Tibial artery (tissue), 4 donors: ENCODE measurements around the gene C11orf68.

Source experiments
- DNase-seq, 2 donors: peaks; one replicate each; pipeline ENCODE4 v3.0.0-alpha.2; 2019
- H3K27ac ChIP-seq, 2 donors: fragments of 200-600 bp; sonication (generic) in 1 of 2; 1 replicate in 1 of 2; 2 replicates in 1 of 2; pipeline ENCODE4 v1.5.1; 2018 to 2019; ENCODE audit warnings: mild to moderate bottlenecking in 1 of 2
- H3K27me3 ChIP-seq, 2 donors: fragments of 200-600 bp; sonication (generic) in 1 of 2; one replicate each; pipeline versions ENCODE4 v1.5.1 to v1.6.0; 2016 to 2019
- H3K36me3 ChIP-seq, 3 donors: fragments of 200-600 bp; sonication (generic) in 2 of 3; one replicate each; pipeline ENCODE4 v1.5.1; 2016 to 2019; ENCODE audit warnings: mild to moderate bottlenecking in 2 of 3
- H3K4me1 ChIP-seq, 4 donors: fragments of 200-600 bp; sonication (generic) in 2 of 4; 1 replicate in 3 of 4; 2 replicates in 1 of 4; pipeline ENCODE4 v1.5.1; 2016 to 2019
- H3K4me3 ChIP-seq, 2 donors: fragments of 200-600 bp; sonication (generic) in 1 of 2; 1 replicate in 1 of 2; 2 replicates in 1 of 2; pipeline ENCODE4 v1.5.1; 2018 to 2019; ENCODE audit warnings: mild to moderate bottlenecking in 2 of 2
- H3K9me3 ChIP-seq, 3 donors: fragments of 200-600 bp; sonication (generic) in 1 of 3; one replicate each; pipeline ENCODE4 v1.5.1; 2016 to 2019
- intact Hi-C: fragments of 100-400 bp; cut with DNase I; formaldehyde crosslinking; loops from one replicate; pipeline ENCODE4 v1.15.0; 2023; ENCODE audit warnings: low total_unique reads
- TF ChIP-seq, protein P1 (sequence below), 2 experiments: fragments of 200-600 bp in 1 of 2; fragments of 450-650 bp in 1 of 2; IDR thresholded peaks; one replicate each; pipeline ENCODE4 v1.5.1; 2017 to 2019; ENCODE audit warnings: antibody characterized with exemption in 2 of 2, mild to moderate bottlenecking in 1 of 2, moderate library complexity in 1 of 2

Gene C11orf68

DNA sequence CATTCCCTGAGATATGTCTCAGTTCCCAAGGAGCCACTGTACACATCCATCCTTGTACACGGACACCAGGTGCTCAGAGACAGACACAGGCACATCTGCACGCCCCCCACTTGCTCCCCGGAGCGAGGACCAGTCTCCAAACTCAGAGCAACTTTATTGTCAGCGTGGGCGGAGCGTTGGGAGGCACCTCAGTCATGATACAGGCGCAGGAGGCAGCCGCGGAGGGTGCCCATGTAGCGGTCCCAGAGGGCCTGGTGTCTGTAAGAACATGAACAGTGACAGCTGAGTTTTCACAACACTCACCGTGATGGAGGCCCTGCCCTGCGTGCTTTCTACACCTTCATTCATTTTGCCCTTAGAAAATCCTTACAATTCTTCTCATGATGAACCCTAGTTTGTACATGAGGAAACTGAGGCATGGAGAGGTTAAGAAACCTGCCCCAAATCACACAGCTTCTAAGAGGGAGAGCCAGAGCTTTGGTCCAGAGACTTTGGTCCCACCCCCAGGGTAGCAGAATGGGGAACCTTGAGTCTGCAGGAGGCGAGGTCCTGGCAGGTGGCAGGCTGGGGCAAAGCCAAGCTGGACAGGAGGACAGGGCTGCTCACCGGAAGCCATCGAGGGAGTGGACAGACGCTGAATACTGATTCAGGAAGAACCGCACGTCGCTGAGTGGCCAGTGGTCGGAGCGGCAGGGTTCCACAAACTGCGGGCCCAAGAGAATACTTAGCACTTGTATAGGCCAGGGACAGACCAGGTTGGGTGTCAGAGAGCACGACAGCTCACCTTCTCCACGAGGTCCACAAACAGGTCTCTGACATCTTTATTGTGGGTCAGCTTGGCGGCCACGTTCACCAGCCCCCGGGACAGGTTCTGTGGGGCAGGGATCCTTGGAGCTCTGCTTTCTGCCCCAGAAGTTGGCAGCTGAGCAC lies 34.8 kb downstream of the C11orf68 start:
- TF ChIP-seq, protein P1, sequence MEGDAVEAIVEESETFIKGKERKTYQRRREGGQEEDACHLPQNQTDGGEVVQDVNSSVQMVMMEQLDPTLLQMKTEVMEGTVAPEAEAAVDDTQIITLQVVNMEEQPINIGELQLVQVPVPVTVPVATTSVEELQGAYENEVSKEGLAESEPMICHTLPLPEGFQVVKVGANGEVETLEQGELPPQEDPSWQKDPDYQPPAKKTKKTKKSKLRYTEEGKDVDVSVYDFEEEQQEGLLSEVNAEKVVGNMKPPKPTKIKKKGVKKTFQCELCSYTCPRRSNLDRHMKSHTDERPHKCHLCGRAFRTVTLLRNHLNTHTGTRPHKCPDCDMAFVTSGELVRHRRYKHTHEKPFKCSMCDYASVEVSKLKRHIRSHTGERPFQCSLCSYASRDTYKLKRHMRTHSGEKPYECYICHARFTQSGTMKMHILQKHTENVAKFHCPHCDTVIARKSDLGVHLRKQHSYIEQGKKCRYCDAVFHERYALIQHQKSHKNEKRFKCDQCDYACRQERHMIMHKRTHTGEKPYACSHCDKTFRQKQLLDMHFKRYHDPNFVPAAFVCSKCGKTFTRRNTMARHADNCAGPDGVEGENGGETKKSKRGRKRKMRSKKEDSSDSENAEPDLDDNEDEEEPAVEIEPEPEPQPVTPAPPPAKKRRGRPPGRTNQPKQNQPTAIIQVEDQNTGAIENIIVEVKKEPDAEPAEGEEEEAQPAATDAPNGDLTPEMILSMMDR (IDR thresholded peaks at IDR 0.05): no peak
- Histone ChIP-seq H3K27me3 (no peaks in the 10 kb centered on the region), H3K4me3 (no peak overlapping the region), H3K27ac (no peak overlapping the region), H3K36me3 (peaks cover 15 to 48% (median 26%) of the 10 kb centered on the region in 3 donors), H3K9me3 (no peaks in the 10 kb centered on the region), H3K4me1 (peaks cover 0 to 32% (median 21%) of the 10 kb centered on the region in 4 donors)
- DNase-seq: no peak
- intact Hi-C loops: loop anchor here (2.0 kb wide), 1 partner anchor 105 kb away; no protein-coding TSS in a partner anchor

DNA sequence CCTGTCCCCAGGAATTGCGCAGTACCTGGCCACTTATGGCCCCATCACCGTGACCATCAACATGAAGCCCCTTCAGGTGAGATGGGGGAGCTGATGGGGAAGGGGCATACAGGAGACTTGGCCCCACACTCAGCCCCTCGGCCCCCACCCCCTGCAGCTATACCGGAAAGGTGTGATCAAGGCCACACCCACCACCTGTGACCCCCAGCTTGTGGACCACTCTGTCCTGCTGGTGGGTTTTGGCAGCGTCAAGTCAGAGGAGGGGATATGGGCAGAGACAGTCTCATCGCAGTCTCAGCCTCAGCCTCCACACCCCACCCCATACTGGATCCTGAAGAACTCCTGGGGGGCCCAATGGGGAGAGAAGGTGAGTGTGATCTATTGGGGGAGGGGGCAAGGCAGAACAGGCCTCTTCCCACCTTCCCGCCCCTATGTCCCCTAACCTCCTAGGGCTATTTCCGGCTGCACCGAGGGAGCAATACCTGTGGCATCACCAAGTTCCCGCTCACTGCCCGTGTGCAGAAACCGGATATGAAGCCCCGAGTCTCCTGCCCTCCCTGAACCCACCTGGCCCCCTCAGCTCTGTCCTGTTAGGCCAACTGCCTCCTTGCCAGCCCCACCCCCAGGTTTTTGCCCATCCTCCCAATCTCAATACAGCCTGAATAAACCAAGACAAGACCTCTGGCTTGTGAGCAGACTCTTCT lies 35.7 kb downstream of the C11orf68 start:
- TF ChIP-seq, protein P1 (IDR thresholded peaks at IDR 0.05): no peak
- no peak overlapping the region for H3K27ac ChIP-seq
- no peaks in the 10 kb centered on the region for H3K9me3 ChIP-seq
- peaks cover 0 to 27% (median 19%) of the 10 kb centered on the region in 4 donors for H3K4me1 ChIP-seq
- DNase-seq: no peak
- no peaks in the 10 kb centered on the region for H3K27me3 ChIP-seq
- no peak overlapping the region for H3K4me3 ChIP-seq
- intact Hi-C loops: no loop called here
- H3K36me3 ChIP-seq: peaks cover 15 to 48% (median 26%) of the 10 kb centered on the region in 3 donors

DNA sequence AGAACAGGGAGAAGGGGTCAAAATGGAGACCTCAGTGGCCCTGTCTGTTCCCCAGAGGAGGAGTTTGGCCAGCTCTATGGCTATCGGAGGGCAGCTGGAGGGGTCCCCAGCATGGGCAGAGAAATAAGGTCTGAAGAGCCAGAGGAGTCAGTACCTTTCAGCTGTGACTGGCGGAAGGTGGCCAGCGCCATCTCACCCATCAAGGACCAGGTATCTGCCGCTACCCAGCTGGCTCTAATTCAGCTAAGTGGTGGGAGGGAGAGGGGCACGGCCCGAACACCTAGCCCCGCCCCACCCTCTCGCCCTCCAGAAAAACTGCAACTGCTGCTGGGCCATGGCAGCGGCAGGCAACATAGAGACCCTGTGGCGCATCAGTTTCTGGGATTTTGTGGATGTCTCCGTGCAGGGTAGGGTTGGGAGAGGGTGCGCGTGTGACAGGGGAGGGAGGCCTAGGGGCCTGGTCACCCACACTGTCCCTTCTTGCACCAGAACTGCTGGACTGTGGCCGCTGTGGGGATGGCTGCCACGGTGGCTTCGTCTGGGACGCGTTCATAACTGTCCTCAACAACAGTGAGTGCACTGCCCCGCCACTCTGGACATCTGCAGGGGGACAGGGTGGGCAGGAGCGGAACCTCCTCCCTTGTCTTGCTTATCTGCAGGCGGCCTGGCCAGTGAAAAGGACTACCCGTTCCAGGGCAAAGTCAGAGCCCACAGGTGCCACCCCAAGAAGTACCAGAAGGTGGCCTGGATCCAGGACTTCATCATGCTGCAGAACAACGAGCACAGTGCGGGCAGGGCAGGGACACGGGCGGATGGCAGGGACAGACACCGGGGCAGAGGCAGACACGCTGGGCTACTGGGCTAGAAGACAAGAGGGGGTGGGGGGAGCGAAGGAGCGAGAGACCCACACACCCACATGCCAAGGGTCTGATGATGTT lies 36.5 kb downstream of the C11orf68 start:
- Histone ChIP-seq H3K9me3 (no peaks in the 10 kb centered on the region), H3K4me3 (no peak overlapping the region), H3K4me1 (peaks cover 0 to 22% (median 13%) of the 10 kb centered on the region in 4 donors), H3K27me3 (no peaks in the 10 kb centered on the region), H3K27ac (no peak overlapping the region), H3K36me3 (peaks cover 15 to 48% (median 26%) of the 10 kb centered on the region in 3 donors)
- intact Hi-C loops: no loop called here
- no peak for DNase-seq
- TF ChIP-seq, protein P1 (IDR thresholded peaks at IDR 0.05): no peak

DNA sequence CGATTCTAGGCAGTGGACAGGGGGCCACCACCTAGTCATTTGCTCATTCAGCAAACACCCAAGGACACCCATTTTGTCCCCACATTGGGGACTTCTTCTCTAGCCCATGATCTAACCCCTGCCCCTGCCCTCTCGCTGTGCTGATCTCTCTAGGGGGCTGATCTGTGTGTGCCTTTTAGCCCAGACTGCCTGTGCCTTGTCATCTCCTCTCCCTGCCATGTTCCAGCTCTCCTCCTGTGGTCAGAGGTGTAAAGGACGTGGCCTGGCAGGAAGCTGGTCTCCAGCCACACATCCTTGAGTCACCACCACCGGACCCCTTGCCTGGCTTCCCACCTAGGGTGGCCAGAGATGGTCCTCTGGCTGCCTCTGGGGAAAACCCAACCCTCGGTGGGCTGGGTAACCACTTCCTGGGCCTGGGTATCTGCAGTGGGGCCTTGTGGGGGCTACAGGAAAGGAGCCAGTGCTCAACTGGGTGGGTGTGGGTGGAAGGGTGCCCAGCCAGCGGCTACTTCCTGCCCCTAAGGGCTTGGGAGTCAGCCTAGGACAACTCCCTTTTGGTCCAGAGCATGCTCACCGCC lies 37.9 kb downstream of the C11orf68 start:
- Histone ChIP-seq H3K36me3 (peaks cover 15 to 36% (median 23%) of the 10 kb centered on the region in 3 donors), H3K9me3 (no peaks in the 10 kb centered on the region), H3K4me3 (no peak overlapping the region), H3K27me3 (no peaks in the 10 kb centered on the region), H3K27ac (no peak overlapping the region), H3K4me1 (peaks cover 0 to 10% (median 4%) of the 10 kb centered on the region in 4 donors)
- TF ChIP-seq, protein P1 (IDR thresholded peaks at IDR 0.05): no peak
- intact Hi-C loops: no loop called here
- no peak for DNase-seq

DNA sequence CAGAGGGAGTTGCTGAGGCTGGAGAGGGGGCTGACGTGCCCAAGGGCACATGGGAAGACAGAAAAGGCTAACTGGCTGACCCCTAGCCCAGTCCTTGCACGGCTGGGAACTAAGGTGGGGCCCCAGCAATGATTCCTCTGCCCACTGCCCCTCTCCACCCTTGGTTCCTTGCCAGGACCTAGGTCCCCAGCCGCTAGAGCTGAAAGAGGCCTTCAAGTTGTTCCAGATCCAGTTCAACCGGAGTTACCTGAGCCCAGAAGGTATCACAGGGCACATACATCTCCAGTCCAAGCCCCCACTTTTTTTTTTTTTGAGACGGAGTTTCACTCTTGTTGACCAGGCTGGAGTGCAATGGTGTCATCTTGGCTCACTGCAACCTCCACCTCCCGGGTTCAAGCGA lies 38.8 kb downstream of the C11orf68 start:
- TF ChIP-seq, protein P1 (IDR thresholded peaks at IDR 0.05): no peak
- intact Hi-C loops: no loop called here
- no peak for DNase-seq
- Histone ChIP-seq H3K4me3 (no peak overlapping the region), H3K9me3 (no peaks in the 10 kb centered on the region), H3K27ac (no peak overlapping the region), H3K36me3 (peaks cover 15 to 29% (median 19%) of the 10 kb centered on the region in 3 donors), H3K4me1 (peaks cover 0 to 9% (median 3%) of the 10 kb centered on the region in 4 donors), H3K27me3 (no peaks in the 10 kb centered on the region)
